GM21360 (cell line): ENCODE data around the gene RHOBTB1.
A peak's percentile ranks its signal among the peaks of the same experiment; 100 is the strongest.
"Not testable (repeated sequence)": the region's sequence is repeated elsewhere in the genome, so short reads cannot be mapped to it uniquely, and the experiment has no call there.

ENCODE experiments used
- ATAC-seq: cut with Tn5 transposase; IDR thresholded peaks from one replicate; pipeline ENCODE4 v1.9.1; 2021; ENCODE audit warnings: mild to moderate bottlenecking, moderate library complexity; ENCODE audit not compliant: unreplicated experiment

RHOBTB1 gene, protein sequence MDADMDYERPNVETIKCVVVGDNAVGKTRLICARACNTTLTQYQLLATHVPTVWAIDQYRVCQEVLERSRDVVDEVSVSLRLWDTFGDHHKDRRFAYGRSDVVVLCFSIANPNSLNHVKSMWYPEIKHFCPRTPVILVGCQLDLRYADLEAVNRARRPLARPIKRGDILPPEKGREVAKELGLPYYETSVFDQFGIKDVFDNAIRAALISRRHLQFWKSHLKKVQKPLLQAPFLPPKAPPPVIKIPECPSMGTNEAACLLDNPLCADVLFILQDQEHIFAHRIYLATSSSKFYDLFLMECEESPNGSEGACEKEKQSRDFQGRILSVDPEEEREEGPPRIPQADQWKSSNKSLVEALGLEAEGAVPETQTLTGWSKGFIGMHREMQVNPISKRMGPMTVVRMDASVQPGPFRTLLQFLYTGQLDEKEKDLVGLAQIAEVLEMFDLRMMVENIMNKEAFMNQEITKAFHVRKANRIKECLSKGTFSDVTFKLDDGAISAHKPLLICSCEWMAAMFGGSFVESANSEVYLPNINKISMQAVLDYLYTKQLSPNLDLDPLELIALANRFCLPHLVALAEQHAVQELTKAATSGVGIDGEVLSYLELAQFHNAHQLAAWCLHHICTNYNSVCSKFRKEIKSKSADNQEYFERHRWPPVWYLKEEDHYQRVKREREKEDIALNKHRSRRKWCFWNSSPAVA

DNA sequence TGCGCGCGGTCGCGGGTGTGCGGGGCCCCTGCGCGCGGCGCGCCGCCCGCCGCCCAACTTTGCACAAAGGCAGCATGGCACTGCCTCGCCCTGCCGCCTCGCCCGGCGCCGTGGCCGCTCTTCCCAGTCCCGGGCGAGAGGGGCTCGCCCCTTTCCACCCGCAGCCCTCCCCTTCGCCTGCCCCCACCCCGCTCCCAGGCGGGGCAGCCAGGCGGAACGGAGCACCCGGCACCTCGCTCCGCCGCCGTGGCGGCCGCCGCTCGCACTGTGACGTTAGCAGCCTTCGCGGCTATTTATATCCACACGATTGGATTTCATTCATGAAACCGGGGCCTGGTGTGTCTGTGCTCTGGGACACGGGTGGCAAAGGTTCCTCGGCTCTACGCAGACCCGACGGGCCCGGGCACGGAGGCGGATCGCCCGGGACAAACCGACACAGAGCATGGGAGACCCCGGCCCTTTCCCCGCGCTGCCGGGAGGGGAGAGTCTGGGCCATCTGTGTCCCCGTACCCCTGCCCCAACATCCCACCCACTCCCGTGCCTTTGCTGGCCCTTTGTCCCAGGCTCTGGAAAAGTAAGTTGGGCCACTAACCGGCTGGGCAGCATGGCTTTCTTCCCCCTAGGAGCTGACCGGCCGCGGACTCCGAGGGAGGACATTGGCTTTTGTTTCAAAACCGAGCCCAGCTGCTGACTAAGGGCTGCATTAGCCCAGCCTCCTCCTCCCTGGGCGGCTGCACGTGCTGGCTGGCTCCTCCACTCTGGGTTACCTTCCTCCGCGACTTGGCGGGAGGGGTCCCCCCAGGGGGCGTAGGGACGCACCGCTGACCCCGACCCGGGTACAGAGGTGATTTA lies at the start of gene RHOBTB1:
TSS of gene RHOBTB1 (minus strand) at position 128 of the 852 bp plus-strand sequence. CDS start 32,643 bp downstream, outside the sequence.
- peak; percentile 50 for ATAC-seq

DNA sequence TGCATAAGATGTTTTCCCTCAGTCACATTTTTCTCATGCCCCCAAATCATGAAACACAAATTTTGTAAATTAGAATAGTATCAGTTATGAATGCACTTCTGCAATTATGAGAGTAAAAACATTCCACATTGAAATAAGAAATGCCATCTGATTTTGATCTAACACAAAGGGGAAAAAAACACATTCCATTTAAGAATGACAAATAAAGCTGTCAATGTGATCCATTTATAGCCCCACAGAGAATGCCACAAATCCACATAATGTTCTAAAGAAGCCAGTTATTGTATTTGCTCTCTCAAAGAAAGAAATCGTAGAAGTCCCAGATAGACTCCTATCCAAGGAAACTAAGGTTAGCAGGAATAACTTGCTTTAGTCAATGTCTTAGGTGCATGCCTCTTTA lies 48.7 kb upstream of the RHOBTB1 start:
- no peak for ATAC-seq

DNA sequence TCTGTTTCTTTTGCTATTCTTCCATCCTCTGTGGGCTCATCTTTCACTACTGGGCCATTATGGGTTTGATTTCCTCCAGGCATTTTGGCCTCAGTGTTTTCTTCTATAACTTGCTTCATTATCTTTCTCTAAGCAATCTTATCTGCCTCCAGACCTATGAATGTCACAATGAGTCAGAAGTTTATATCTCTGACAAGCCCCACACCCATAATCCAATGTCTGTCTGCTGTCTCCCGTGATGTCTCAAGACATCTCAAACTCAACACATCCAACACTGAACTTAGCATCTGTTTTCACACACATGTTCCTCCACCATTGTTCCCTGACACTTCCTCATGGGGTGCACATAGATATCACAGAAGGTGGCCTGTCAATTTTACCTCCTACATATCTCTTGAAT lies 46.7 kb upstream of the RHOBTB1 start:
- ATAC-seq = no peak

DNA sequence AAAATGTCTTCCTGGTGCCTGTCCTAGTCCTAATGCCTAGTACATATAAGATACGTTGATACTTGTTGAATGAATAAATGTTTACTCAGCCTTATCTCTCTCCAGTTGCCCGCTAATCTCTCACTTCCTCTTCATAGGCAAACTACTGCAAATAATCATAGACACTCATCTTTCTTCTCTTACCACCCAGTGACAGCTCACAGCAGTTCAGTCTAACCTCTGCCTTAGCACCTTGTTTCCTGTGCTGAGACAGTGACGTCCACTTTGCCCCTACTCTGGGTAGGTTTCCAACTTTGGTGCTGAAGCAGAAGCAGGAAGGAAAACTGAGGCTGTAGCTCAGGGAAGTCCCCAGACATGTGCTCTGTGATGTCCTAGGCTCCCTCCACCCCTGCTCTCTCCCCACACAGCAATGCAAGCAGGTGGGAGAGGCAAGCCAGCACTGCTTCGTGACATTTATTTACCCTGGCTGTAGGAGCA lies 45.5 kb upstream of the RHOBTB1 start:
- ATAC-seq = peak; percentile 64

DNA sequence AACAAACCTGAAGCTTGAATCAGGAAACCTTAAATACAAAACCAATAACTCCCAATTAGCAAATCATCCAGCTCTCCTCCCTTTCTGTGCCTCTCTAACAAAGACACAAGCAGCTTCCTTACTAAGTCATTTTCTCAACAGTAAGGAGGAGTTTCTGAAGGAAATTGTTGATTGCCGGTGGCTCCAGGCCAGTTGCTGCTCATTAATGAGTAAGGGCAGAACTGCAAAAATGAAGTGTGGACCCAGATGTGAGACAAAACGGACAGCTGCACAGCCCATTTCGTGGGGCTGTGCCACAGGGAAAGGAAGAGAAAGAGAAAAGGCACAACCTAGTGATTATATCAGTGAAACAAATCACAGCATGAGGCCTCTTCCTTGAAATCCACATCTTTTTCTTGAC lies 42.8 kb upstream of the RHOBTB1 start:
- no peak for ATAC-seq

DNA sequence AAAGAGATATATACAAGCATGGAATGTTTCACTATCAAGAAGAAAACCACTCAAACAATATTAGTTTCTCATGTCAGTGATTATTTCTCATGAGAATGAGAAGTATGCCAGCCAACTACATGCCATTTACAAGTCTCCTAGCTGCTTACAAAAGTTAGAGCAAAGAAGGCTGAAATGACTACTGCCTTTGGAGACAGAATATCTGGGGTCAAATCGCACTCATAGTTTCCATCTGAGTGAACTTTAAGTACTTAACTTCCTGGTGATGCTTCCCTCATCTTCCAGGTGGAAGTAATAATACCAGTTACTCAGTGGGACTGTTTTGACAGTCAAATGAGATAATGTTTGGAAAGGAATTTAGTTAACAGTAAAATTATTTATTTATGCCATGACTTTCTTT lies 42.0 kb upstream of the RHOBTB1 start:
- no peak for ATAC-seq

DNA sequence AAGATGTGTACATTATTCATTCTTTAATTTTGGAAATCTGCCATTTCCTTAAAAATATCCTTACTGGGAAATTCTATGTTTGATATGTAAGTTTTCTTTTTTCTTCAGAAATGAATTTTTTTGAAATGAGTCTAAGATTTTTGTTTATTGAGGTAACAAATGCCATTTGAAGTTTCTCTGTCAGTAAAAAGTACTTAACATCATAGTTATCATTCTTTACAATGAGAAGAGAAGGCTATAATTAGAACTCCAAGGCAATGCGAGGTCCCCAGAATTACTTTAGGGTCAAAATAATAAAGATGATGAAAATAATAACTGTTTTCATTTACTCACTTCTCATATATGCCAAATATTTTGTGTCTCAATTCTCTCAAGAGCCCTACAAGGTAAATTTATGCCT lies 37.0 kb upstream of the RHOBTB1 start:
- ATAC-seq = no peak

DNA sequence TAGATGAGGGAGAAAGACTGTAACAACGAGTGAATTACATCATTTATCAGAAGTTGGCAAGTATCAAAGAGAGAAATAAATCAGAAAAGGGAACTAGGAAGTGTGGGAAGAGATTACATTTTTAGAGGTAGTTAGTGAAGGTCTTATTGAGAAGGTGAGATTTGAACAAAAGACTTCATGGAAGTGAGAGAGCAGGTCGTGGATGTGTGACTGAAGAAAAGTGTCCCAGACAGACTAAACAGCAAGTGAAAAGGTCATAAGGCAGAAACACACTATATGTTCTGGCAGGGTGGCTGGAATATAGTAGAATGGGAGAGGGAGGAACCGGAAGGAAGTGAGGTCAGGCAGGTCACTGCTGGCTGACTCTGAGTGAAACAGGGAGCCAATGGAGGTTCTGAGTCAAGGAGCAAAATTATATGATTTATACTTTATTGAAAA lies 35.7 kb upstream of the RHOBTB1 start:
- ATAC-seq = no peak

DNA sequence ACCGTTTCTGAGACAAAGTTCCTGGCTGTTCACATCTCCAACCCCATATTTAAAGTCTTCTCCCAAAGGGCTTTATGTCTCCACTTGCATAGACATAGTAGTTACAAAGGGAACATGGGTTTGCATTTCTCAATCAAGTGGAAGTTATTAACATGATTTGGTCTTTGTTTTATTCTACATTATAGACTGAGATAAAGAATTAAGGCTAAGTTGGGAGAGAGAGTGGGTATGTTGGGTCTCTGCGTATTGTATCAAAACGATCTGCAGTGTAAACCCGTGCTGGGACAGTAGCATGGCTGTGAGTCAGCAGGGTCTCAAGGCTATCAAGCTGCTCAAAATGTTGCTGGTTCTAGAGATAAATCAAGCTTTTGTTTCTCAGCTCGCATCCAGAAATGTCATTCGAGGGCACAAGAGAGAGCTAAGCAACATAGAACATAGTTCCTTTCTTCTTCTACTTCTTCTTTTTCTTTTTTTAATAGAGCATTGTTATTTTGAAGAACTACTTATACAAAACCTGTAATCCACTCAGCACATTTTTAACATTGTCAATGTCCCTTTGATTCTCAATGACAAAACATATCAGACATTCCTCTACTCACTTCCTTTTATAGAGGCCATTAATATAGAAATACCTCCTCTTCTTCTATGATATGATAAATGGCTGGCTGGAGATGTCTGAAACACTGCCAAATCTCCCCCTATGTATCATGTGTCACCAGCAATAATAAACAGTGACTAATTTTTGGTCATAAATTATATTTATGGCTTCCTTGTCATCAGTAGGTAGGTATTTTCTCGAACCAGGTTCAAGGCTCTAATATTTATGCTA lies 34.5 kb upstream of the RHOBTB1 start:
- ATAC-seq = no peak

DNA sequence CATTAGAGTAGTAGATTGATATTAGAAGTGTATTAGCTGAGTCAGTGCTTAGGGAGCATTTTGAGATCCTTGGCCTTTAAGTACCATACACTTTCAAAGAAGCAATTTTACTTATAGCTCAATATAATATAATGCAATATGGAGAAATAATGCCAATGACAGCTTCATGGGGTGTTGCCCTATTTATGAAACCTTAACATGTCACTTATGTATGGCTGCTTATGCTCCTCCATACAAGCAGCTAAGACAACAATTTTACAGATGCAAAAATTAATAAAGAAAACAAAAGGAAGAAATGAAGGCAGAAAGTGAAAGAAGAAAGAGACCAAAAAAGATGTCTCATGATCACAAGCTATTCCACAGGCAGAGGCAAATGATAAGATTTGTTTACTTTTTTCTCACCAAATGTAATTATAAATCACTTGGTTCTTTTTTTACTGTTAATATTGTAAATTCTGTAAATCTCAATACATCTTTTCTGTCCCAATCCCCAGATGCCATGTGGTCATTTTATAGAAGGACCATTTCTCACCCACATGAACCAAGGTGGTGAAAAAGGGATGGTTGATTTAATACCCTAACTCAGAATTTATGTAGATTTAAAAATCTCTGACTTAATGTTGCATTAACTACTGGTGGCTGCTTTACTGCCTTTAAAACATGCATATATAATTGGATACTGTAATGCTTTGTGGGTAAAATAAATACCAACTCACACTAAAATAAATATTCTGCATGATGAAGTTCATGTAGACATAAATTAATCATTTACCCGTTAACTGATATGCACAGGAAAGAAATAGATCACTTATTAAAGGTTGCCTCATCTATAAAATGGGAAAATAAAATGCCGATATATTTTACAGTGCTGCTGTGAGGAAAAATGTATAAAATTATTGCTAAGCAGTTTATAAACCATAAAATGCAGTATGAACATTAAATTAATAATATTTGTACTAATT lies 33.5 kb upstream of the RHOBTB1 start:
- no peak for ATAC-seq

DNA sequence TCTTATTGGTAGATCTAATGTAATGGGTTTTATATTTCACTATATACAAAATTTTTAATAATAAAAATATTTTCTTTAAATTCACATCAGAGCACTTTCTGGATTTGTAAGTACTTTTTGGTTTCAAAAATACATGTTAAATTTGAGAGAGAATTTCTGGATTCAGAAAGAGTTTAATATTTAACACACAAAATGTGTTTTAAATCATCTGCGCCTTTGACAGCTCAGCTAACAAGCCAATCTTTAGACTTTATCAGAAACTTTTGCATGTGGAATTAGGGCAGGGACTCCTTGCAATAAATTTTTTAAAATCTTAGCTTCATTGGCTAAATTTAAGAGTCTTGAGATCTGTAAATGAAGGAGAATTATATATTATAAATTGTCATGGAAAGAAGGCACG lies 32.7 kb upstream of the RHOBTB1 start:
- ATAC-seq = no peak

DNA sequence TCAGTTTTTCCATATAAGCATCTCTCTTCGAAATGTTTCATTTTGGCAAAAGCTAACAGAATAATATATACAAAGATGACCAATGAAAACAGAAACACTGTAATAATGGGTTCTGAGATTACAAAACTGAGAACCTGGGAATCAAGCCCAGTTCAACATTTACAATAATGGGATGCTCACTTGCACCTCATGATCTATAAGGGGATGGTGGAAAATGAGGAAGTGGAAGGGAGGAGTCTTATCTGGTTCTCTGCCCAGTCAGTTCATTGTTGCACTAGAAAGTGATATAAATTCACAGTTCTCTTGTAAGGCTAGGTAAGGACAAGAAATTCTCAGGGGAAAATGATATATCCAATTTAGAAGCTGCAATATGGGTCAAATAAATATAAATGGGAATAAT lies 31.7 kb upstream of the RHOBTB1 start:
- no peak for ATAC-seq

DNA sequence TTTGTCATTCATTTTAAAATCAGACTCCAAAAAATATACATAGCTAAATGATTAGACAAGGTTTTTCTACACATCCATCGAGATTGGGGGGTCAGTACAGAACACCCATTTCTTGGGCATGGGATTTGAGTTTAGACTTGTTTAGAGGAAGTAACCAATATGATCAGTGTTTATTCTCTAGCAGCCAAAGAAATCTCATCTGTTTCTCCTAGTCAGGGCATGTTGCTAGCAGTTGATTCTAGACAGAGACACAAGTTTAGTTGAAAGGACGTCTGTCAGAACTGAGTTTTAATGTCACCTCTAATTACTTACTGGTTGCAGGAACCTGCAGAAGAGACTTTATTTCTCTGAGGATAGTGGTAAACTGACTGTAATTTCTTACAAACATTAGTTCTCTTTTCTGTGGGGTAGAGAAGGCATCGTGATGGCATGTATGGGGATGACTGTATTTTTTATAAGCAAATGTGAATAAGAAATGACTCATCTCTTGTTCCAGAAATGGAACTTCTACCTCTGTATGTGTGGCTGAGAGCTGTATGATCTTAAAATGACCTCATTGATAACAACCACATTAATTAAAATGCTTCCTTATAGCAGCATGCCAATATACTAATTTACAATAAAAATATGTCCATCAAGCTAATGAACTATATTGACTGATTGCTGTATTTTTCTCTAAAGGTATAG lies 30.6 kb upstream of the RHOBTB1 start:
- no peak for ATAC-seq

DNA sequence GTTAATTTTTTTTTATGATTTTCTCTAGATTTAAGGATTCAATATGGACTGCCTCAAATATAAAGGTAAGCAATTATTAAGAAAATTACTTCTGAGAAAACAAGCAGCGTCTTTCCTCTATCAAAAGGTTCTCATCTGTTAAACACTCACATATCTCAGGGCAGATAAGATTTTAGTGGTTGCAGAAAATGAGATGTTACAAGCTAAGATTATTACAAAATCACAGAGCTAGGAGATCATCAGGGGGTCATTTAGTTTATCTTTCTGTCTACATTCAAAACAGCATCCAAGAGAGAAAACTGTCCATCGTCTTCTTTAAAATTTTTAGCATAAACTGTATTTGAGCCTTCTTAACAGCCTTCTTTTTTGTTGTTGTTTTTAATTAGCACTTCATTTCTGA lies 29.1 kb upstream of the RHOBTB1 start:
- ATAC-seq = no peak

DNA sequence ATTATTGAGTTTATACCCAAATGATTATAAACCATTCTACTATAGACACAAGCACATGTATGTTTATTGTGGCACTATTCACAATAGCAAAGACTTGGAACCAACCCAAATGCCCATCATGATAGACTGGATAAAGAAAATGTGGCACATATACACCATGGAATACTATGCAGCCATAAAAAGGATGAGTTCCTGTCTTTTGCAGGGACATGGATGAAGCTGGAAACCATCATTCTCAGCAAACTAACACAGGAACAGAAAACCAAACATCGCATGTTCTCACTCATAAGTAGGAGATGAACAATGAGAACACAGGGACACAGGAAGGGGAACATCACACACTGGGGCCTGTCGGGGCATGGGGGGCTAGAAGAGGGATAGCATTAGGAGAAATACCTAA lies 28.2 kb upstream of the RHOBTB1 start:
- not testable (repeated sequence) for ATAC-seq

DNA sequence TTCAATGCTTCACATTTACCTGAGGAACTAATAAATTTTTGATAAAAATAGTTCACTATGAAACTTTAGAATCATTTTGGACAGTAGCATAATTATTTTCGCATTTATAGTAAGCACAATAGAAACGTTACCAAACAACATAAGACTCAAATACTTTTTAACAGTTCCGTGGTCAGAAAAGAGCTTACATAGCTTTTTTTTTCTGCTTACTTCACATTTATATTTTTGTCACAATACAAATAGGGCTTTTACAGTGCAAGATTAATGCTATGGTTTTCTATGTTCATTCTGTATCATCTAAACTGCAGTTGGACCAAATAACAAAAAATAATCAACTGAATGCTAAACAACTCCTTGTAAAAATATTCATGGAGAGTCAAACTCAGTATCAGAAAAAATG lies 26.5 kb upstream of the RHOBTB1 start:
- ATAC-seq = no peak

DNA sequence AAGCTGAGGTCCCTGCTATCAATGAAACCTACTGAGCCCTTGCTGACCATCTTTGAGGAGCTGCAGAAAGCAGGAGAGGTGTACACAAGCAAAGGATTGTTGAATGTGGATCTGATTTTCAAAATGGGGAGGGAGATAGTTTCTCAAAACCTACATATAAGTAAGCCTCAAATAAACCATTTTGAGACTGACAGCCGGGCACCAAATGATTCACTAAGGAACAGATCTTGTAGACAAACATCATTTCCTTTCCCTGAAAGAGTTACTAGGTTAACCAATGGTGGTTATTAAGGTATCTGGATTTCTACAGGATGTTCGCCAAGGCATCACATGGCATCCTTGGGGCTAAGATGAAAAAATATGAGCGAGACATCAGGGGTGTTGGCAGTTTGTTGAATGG lies 24.5 kb upstream of the RHOBTB1 start:
- ATAC-seq = no peak

DNA sequence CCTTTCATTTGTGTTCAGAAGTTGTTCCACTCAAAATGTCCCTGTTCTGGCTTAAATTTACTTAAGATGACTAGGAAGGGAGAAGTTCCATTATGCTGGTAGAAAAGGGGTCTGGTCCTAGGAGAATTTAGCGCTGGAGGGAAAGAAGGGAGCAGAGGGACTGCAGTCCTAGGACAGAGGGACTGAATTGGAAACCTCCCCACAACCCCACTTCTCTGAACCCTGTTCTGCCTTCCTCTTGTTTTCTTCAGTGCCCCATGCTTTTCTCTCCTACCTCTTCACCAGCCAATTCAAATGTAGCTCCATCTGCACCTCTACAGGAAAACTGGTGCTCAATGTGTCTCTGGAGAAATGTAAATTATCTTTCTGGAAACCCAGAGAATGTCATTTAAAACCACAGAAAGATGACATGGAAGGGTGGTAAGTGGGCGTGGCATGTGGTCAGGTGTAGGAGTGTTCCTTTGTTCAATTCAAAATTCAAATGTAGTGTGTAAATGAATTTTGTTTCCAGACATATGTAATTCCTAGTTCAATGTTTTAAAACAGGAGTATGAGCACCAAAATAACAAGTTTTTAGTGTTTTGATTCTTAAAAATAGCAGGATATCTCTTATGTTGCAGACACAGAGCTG lies 24.0 kb upstream of the RHOBTB1 start:
- ATAC-seq = no peak
